Cardiac fibroblast (primary cell): ENCODE measurements around the gene ECT2L.

Source experiments
- DNase-seq, 2 donors: peaks; one replicate each; pipeline versions ENCODE4 v3.0.0 to v3.0.0-alpha.2; 2010; ENCODE audit warnings: low read depth in 2 of 2
- H3K4me3 ChIP-seq, 2 donors: replicated peaks in 1 of 2; 1 replicate in 1 of 2; 2 replicates in 1 of 2; pipeline ENCODE4 v1.5.1; 2011; ENCODE audit warnings: low read depth in 2 of 2, low read length in 2 of 2, mild to moderate bottlenecking in 2 of 2, moderate library complexity in 1 of 2
- CTCF ChIP-seq: IDR thresholded peaks from one replicate; pipeline ENCODE4 v1.5.1; 2011; ENCODE audit warnings: low read depth, mild to moderate bottlenecking, low read length, inconsistent platforms

ECT2L gene

GRCh38 chr6:138773177-138774091, 22.5 kb upstream of the ECT2L start, which contains the start of gene CCDC28A:
TSS of gene CCDC28A (plus strand) at chr6:138773769. CDS start at chr6:138776121, 2,352 bp downstream.
- H3K4me3 ChIP-seq = peak within 1 kb of the TSS; percentile 79 to 85
- DNase-seq = peak; percentile 95 to 96
- TF ChIP-seq CTCF = no peak

GRCh38 chr6:138774370-138774769, 21.5 kb upstream of the ECT2L start:
- DNase-seq = peak in 1 of 2 donors; percentile 29
- TF ChIP-seq CTCF = no peak
- H3K4me3 ChIP-seq = peak overlapping the region; percentile 79 to 85

- no peak overlapping the region for H3K4me3 ChIP-seq
- DNase-seq = no peak
- TF ChIP-seq CTCF = no peak
Measured at GRCh38 chr6:138776659-138777058, 19.2 kb upstream of the ECT2L start.

- H3K4me3 ChIP-seq = no peak overlapping the region
- peak in 1 of 2 donors; percentile 72 for DNase-seq
- no peak for TF ChIP-seq CTCF
Measured at GRCh38 chr6:138778331-138778730, 17.6 kb upstream of the ECT2L start.

GRCh38 chr6:138782243-138782642, 13.6 kb upstream of the ECT2L start:
- TF ChIP-seq CTCF = no peak
- no peak for DNase-seq
- no peak overlapping the region for H3K4me3 ChIP-seq

GRCh38 chr6:138785079-138785478, 10.8 kb upstream of the ECT2L start:
- no peak overlapping the region for H3K4me3 ChIP-seq
- DNase-seq = peak in 1 of 2 donors; percentile 52
- no peak for TF ChIP-seq CTCF

- DNase-seq = peak in 1 of 2 donors; percentile 26
- no peak for TF ChIP-seq CTCF
- H3K4me3 ChIP-seq = no peak overlapping the region
Measured at GRCh38 chr6:138785980-138786379, 9.9 kb upstream of the ECT2L start.
